ENCODE data around the gene CDK7. TPM values are rescaled to one million over a fixed set of nuclear protein-coding genes. Genes with fewer than 3 reads are reported as not detected.
A peak's percentile ranks its signal among the peaks of the same experiment; 100 is the strongest.

Gene CDK7
- total and polyA plus RNA-seq, 2 donors (not counting 1 experiment from before 2014, with no cell fraction given): 12.3 to 30.6 TPM

- TF ChIP-seq CTCF (IDR thresholded peaks at IDR 0.05) (no peak), EZH2 (IDR thresholded peaks at IDR 0.05; ENCODE audit: borderline replicate concordance, insufficient read depth, low read depth, low read length, poor library complexity, severe bottlenecking) (no peak)
- Mint-ChIP-seq H3K27me3 (no peaks in the 10 kb centered on the region), H3K9me3 (ENCODE audit: insufficient read depth) (no peaks in the 10 kb centered on the region), H3K27ac (no peak overlapping the region), H3K4me3 (no peak overlapping the region), H3K4me1 (peaks cover 14% of the 10 kb centered on the region)
- no peak overlapping the region for H3K4me3 ChIP-seq (ENCODE audit: control extremely low read depth in 1 of 5, extremely low read depth in 1 of 5, insufficient read depth in 1 of 5, low read depth in 2 of 5, low read length in 4 of 5)
- H2AFZ ChIP-seq (ENCODE audit: insufficient read depth, low read depth, low read length, poor library complexity, severe bottlenecking): no peak overlapping the region
- ChIA-PET CTCF (interaction anchor here (0.9 kb wide), 1 partner anchor 24 kb away, joined by 3 read pairs; no protein-coding TSS in a partner anchor), POLR2A (no interaction called here)
- no peak for DNase-seq
- no peak overlapping the region for H3K9ac ChIP-seq (ENCODE audit: low read length)
- intact Hi-C loops (cut with micrococcal nuclease): no loop called here
- WGBS (ENCODE audit: insufficient coverage): 100% methylated on average over 3 of the region's 4 CpGs
- H4K20me1 ChIP-seq (ENCODE audit: control insufficient read depth, insufficient read depth, low read length, poor library complexity, severe bottlenecking): peaks cover 2% of the 10 kb centered on the region
- peaks cover 7% of the 10 kb centered on the region for H3K79me2 ChIP-seq (ENCODE audit: control insufficient read depth, insufficient read depth, low read length)
- peaks cover 8 to 10% of the 10 kb centered on the region in 2 donors for H3K4me1 ChIP-seq (ENCODE audit: control insufficient read depth in 2 of 2, insufficient read depth in 2 of 2, low read length in 2 of 2)
- ATAC-seq (ENCODE audit: low read depth): no peak
- no peak overlapping the region for H3K4me2 ChIP-seq (replicated peaks; ENCODE audit: low read depth, low read length, poor library complexity, severe bottlenecking)
- no peaks in the 10 kb centered on the region for H3K27me3 ChIP-seq (replicated peaks in 1 of 4; ENCODE audit: control extremely low read depth in 1 of 4, control insufficient read depth in 3 of 4, insufficient read depth in 4 of 4, low read length in 3 of 4)
- no peaks in the 10 kb centered on the region for H3K9me3 ChIP-seq (ENCODE audit: control extremely low read depth in 1 of 3, control insufficient read depth in 2 of 3, insufficient read depth in 1 of 3, low read length in 2 of 3)
- no peak overlapping the region for H3K27ac ChIP-seq (ENCODE audit: low read length in 2 of 2)
- H3K36me3 ChIP-seq (replicated peaks in 1 of 2; ENCODE audit: control extremely low read depth in 1 of 2, control insufficient read depth in 1 of 2, extremely low read depth in 1 of 2, insufficient read depth in 2 of 2, low read length in 1 of 2): no peaks in the 10 kb centered on the region
Measured at GRCh38 chr5:69213513-69214215, 21.0 kb upstream of the CDK7 start.

- Histone ChIP-seq H3K4me3 (ENCODE audit: control extremely low read depth in 1 of 5, extremely low read depth in 1 of 5, insufficient read depth in 1 of 5, low read depth in 2 of 5, low read length in 4 of 5) (peak overlapping the region; percentile 34 to 100 (median 97)), H3K36me3 (replicated peaks in 1 of 2; ENCODE audit: control extremely low read depth in 1 of 2, control insufficient read depth in 1 of 2, extremely low read depth in 1 of 2, insufficient read depth in 2 of 2, low read length in 1 of 2) (peaks cover 0 to 2% of the 10 kb centered on the region in 2 experiments), H2AFZ (ENCODE audit: insufficient read depth, low read depth, low read length, poor library complexity, severe bottlenecking) (peak overlapping the region; percentile 99), H3K9me3 (ENCODE audit: control extremely low read depth in 1 of 3, control insufficient read depth in 2 of 3, insufficient read depth in 1 of 3, low read length in 2 of 3) (no peaks in the 10 kb centered on the region), H3K27me3 (replicated peaks in 1 of 4; ENCODE audit: control extremely low read depth in 1 of 4, control insufficient read depth in 3 of 4, insufficient read depth in 4 of 4, low read length in 3 of 4) (no peaks in the 10 kb centered on the region), H3K27ac (ENCODE audit: low read length in 2 of 2) (peak overlapping the region in 1 of 2 donors; percentile 93), H3K79me2 (ENCODE audit: control insufficient read depth, insufficient read depth, low read length) (peaks cover 36% of the 10 kb centered on the region), H3K9ac (ENCODE audit: low read length) (peak overlapping the region; percentile 95), H4K20me1 (ENCODE audit: control insufficient read depth, insufficient read depth, low read length, poor library complexity, severe bottlenecking) (peaks cover 13% of the 10 kb centered on the region), H3K4me1 (ENCODE audit: control insufficient read depth in 2 of 2, insufficient read depth in 2 of 2, low read length in 2 of 2) (peaks cover 8 to 17% of the 10 kb centered on the region in 2 donors), H3K4me2 (replicated peaks; ENCODE audit: low read depth, low read length, poor library complexity, severe bottlenecking) (peak overlapping the region; percentile 85)
- peak overlapping the region; percentile 98 for H3K27ac Mint-ChIP-seq
- no peak for TF ChIP-seq CTCF (IDR thresholded peaks at IDR 0.05)
- no peak for TF ChIP-seq EZH2 (IDR thresholded peaks at IDR 0.05; ENCODE audit: borderline replicate concordance, insufficient read depth, low read depth, low read length, poor library complexity, severe bottlenecking)
- peaks cover 20% of the 10 kb centered on the region for H3K4me1 Mint-ChIP-seq
- ChIA-PET CTCF (interaction anchor here (1.9 to 2.5 kb wide), 2 partner anchors 18 to 124 kb away, joined by 11 read pairs; partner anchors contain the start of genes CDK7 and SLC30A5), POLR2A (interaction anchor here (0.8 to 1.4 kb wide), 3 partner anchors 17 to 153 kb away, joined by 3 to 5 read pairs (median 4); partner anchors contain the start of genes CDK7, CENPH and RAD17)
- no peaks in the 10 kb centered on the region for H3K27me3 Mint-ChIP-seq
- ATAC-seq (ENCODE audit: low read depth) (no peak), DNase-seq (no peak)
- H3K9me3 Mint-ChIP-seq (ENCODE audit: insufficient read depth): no peaks in the 10 kb centered on the region
- WGBS (ENCODE audit: insufficient coverage): 38% methylated on average over 2 of the region's 6 CpGs
- peak overlapping the region; percentile 99 for H3K4me3 Mint-ChIP-seq
- intact Hi-C loops (cut with micrococcal nuclease): loop anchor here (1.0 to 5.0 kb wide), 6 partner anchors 17 to 152 kb away; partner anchors contain the start of genes AK6, CCDC125, CCNB1 and CDK7
Measured at GRCh38 chr5:69217151-69217511, 17.6 kb upstream of the CDK7 start.

Measured in B cell (primary cell).